Retinal pigment epithelial cell (primary cell): ENCODE results near the gene SPTAN1.

ENCODE experiments used
- DNase-seq: peaks from one replicate; pipeline ENCODE4 v3.0.0-alpha.2; 2010; ENCODE audit warnings: low read depth
- H3K4me3 ChIP-seq: 2 replicates; pipeline ENCODE4 v1.5.1; 2011; ENCODE audit warnings: mild to moderate bottlenecking, low read length, control low read depth, moderate library complexity
- CTCF ChIP-seq: conservative IDR thresholded peaks from 2 replicates; pipeline ENCODE4 v1.5.1; 2011; ENCODE audit warnings: low read depth, low read length, control low read depth, inconsistent platforms

SPTAN1 gene

GRCh38 chr9:128669786-128670185 lies 117.4 kb downstream of the SPTAN1 start:
- no peak overlapping the region for H3K4me3 ChIP-seq
- DNase-seq, result no peak
- TF ChIP-seq CTCF, result no peak

GRCh38 chr9:128675382-128675781 lies 123.0 kb downstream of the SPTAN1 start:
- no peak for DNase-seq
- no peak overlapping the region for H3K4me3 ChIP-seq
- TF ChIP-seq CTCF, result no peak

- H3K4me3 ChIP-seq, result no peak overlapping the region
- TF ChIP-seq CTCF, result no peak
- DNase-seq, result no peak
Observed at GRCh38 chr9:128677794-128678193, 125.4 kb downstream of the SPTAN1 start.
